ENCODE measurements around the gene SPTBN1.
"Not testable (repeated sequence)": the region's sequence is repeated elsewhere in the genome, so short reads cannot be mapped to it uniquely, and the experiment has no call there.

The SPTBN1 gene

DNA sequence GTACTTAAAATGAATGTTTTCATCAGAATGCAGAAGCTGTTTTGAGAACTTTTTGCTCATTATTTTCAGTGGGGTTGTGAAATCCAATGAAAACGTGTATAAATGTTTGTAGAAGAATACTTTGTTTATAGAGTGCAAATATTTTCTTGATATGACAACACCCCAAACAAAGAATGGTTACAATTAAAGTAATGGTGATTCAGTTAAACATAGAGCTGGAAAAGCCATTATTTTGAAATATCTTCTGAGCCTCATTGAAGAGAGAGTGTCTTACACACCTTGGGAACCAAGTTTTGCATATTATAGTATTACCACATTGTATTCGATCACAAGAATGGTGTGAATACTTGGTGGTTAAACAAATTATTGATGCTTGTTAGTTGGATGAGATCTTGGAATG, 48.7 kb downstream of the SPTBN1 start:
- H3K4me3 ChIP-seq (ENCODE audit: low read depth, low read length): no peak overlapping the region
- DNase-seq (ENCODE audit: low read depth): no peak
- TF ChIP-seq, protein P1, sequence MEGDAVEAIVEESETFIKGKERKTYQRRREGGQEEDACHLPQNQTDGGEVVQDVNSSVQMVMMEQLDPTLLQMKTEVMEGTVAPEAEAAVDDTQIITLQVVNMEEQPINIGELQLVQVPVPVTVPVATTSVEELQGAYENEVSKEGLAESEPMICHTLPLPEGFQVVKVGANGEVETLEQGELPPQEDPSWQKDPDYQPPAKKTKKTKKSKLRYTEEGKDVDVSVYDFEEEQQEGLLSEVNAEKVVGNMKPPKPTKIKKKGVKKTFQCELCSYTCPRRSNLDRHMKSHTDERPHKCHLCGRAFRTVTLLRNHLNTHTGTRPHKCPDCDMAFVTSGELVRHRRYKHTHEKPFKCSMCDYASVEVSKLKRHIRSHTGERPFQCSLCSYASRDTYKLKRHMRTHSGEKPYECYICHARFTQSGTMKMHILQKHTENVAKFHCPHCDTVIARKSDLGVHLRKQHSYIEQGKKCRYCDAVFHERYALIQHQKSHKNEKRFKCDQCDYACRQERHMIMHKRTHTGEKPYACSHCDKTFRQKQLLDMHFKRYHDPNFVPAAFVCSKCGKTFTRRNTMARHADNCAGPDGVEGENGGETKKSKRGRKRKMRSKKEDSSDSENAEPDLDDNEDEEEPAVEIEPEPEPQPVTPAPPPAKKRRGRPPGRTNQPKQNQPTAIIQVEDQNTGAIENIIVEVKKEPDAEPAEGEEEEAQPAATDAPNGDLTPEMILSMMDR (IDR thresholded peaks at IDR 0.05; ENCODE audit: low read depth, low read length, missing control alignments): no peak

DNA sequence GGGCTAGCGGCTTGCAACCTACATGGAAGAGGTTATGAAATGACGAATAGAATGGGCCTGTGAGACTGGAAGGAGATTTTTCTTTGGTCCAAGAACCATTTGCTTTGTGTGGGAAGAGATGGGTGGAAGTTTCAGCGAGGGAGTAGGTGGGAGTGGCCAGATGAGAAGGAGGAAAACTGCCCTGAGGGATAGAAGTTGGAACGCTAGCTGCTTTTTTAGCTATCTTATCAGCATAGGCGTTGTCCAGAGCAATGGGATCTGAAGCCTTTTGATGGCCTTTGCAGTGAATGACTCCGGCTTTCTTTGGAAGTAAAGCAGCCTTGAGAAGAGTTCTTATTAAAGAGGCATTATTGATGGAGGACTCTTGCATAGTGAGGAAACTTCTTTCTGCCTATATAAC, 52.4 kb downstream of the SPTBN1 start:
- DNase-seq (ENCODE audit: low read depth): no peak
- TF ChIP-seq, protein P1 (IDR thresholded peaks at IDR 0.05; ENCODE audit: low read depth, low read length, missing control alignments): no peak
- no peak overlapping the region for H3K4me3 ChIP-seq (ENCODE audit: low read depth, low read length)

DNA sequence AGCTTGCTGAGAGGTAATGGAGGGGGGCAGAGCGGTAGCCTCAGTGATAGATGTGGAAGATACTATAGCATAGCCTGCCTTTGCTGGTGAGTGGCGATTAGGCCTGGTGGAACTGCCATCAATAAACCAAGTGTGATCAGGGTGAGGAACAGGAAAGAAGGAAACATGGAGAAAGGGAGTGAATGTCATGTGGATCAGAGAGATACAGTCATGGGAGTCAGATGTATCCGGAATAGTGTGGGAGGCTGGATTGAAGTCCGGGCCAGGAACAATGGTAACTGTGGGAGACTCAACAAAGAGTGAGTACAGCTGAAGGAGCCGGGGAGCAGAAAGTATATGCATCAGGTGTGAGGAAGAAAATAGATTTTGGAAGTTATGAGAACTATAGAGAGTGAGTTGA, 52.9 kb downstream of the SPTBN1 start:
- not testable (repeated sequence) for H3K4me3 ChIP-seq (ENCODE audit: low read depth, low read length); DNase-seq (ENCODE audit: low read depth)

- TF ChIP-seq, protein P1 (IDR thresholded peaks at IDR 0.05; ENCODE audit: low read depth, low read length, missing control alignments): no peak
Measured at GRCh38 chr2:54510916-54511315, 54.8 kb downstream of the SPTBN1 start.

DNA sequence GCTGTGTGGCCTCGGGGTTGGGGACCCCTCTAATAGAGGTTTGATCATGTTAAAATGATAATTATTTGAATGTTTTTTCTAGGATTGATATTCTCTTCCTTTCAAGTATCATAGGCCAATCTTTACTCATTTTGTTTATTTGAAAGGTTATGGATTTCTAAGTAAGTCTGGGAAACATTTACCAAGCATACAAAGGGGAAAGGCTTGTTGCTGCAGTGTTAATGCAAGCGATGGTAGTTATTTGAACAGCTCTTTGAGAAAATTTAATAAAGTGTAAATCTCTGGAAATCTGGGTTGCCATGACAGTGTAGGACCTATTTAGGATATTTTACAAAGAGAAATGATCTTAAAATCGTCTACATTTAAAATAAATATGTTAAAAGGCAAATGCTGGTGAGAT, 56.1 kb downstream of the SPTBN1 start:
- no peak for DNase-seq (ENCODE audit: low read depth)

More at GRCh38 chr2:54510916-54511315, 54.8 kb downstream of the SPTBN1 start:
- DNase-seq (ENCODE audit: low read depth): no peak
- H3K4me3 ChIP-seq (ENCODE audit: low read depth, low read length): no peak overlapping the region

GRCh38 chr2:54512663-54513362, 56.7 kb downstream of the SPTBN1 start:
- H3K4me3 ChIP-seq (ENCODE audit: low read depth, low read length): no peak overlapping the region
- no peak for DNase-seq (ENCODE audit: low read depth)
- TF ChIP-seq, protein P1 (IDR thresholded peaks at IDR 0.05; ENCODE audit: low read depth, low read length, missing control alignments): no peak

More for the DNA sequence above, 56.1 kb downstream of the SPTBN1 start:
- H3K4me3 ChIP-seq (ENCODE audit: low read depth, low read length): no peak overlapping the region
- TF ChIP-seq, protein P1 (IDR thresholded peaks at IDR 0.05; ENCODE audit: low read depth, low read length, missing control alignments): no peak

DNA sequence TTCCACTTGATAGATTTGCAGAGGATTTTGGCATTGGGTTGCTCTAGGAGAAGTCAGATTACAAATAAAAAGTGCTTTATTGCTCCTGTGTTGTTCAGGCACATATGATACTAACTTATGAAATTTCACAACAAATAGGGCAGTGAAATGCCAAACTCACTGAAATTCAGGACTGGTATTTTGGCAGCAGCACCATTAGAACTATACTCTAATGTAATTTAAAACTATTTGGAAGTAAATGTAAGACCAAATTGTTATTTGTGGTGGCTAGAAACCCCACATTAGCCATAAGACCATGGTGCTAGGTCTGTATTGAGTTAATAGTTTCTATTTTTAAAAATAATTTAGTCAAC, 57.2 kb downstream of the SPTBN1 start:
- DNase-seq (ENCODE audit: low read depth): no peak
- no peak overlapping the region for H3K4me3 ChIP-seq (ENCODE audit: low read depth, low read length)
- TF ChIP-seq, protein P1 (IDR thresholded peaks at IDR 0.05; ENCODE audit: low read depth, low read length, missing control alignments): no peak

Data from GM12864 (cell line).